Measurements from ENCODE around the gene SLC25A1.

The SLC25A1 gene

DNA sequence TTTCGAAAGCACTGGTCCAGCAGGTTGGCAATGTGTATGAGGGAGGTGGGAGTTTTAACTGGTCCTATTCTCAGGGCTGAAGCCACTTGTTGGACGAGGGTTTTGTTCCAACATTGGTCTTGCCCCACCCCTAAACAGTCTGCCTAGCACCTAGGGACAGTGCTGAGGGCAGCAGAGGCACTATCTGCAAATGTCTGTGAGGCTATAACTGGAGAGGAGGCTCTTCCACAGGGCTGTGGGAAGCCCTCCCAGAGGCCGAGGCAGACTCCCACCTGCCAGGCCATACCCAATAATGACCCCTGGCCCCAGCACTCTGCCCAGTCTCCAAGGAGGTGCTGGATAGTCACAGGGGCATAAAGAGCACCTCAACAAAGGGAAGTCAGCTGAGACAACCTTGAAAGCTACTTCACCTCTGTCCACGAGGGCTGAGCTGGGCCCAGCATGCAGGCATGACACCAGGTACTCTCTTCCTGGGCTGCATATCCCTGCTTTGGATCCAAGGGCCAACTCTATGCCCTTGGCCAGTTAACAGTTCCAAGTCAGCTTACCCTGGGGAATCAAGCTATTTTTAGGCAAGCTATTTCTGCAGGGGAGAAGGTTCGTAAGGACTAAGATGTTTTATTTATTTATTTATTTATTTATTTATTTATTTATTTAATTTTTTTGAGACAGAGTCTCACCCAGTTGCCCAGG, 40.2 kb upstream of the SLC25A1 start:
- ATAC-seq: no peak
- no peak for TF ChIP-seq BACH2 (CRISPR knock-in tag; IDR thresholded peaks at IDR 0.05; ENCODE audit: borderline replicate concordance)
- no peak for TF ChIP-seq PPARA (CRISPR knock-in tag; IDR thresholded peaks at IDR 0.05; ENCODE audit: borderline replicate concordance)
- no peak for TF ChIP-seq ZFP3 (CRISPR knock-in tag; IDR thresholded peaks at IDR 0.05)
- TF ChIP-seq ESRRG (CRISPR knock-in tag; IDR thresholded peaks at IDR 0.05): no peak
- TF ChIP-seq ZNF565 (CRISPR knock-in tag; conservative IDR thresholded peaks at IDR 0.05; ENCODE audit: low read depth): no peak
- TF ChIP-seq, protein P1, sequence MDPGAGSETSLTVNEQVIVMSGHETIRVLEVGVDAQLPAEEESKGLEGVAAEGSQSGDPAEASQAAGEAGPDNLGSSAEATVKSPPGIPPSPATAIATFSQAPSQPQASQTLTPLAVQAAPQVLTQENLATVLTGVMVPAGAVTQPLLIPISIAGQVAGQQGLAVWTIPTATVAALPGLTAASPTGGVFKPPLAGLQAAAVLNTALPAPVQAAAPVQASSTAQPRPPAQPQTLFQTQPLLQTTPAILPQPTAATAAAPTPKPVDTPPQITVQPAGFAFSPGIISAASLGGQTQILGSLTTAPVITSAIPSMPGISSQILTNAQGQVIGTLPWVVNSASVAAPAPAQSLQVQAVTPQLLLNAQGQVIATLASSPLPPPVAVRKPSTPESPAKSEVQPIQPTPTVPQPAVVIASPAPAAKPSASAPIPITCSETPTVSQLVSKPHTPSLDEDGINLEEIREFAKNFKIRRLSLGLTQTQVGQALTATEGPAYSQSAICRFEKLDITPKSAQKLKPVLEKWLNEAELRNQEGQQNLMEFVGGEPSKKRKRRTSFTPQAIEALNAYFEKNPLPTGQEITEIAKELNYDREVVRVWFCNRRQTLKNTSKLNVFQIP (CRISPR knock-in tag; IDR thresholded peaks at IDR 0.05; ENCODE audit: borderline replicate concordance, low read depth): no peak
- TF ChIP-seq, protein P2, sequence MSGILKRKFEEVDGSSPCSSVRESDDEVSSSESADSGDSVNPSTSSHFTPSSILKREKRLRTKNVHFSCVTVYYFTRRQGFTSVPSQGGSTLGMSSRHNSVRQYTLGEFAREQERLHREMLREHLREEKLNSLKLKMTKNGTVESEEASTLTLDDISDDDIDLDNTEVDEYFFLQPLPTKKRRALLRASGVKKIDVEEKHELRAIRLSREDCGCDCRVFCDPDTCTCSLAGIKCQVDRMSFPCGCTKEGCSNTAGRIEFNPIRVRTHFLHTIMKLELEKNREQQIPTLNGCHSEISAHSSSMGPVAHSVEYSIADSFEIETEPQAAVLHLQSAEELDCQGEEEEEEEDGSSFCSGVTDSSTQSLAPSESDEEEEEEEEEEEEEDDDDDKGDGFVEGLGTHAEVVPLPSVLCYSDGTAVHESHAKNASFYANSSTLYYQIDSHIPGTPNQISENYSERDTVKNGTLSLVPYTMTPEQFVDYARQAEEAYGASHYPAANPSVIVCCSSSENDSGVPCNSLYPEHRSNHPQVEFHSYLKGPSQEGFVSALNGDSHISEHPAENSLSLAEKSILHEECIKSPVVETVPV (CRISPR knock-in tag; IDR thresholded peaks at IDR 0.05): no peak
- TF ChIP-seq, protein P3, sequence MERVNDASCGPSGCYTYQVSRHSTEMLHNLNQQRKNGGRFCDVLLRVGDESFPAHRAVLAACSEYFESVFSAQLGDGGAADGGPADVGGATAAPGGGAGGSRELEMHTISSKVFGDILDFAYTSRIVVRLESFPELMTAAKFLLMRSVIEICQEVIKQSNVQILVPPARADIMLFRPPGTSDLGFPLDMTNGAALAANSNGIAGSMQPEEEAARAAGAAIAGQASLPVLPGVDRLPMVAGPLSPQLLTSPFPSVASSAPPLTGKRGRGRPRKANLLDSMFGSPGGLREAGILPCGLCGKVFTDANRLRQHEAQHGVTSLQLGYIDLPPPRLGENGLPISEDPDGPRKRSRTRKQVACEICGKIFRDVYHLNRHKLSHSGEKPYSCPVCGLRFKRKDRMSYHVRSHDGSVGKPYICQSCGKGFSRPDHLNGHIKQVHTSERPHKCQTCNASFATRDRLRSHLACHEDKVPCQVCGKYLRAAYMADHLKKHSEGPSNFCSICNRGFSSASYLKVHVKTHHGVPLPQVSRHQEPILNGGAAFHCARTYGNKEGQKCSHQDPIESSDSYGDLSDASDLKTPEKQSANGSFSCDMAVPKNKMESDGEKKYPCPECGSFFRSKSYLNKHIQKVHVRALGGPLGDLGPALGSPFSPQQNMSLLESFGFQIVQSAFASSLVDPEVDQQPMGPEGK (CRISPR knock-in tag; IDR thresholded peaks at IDR 0.05; ENCODE audit: borderline replicate concordance): no peak
- no peak for TF ChIP-seq TCF4 (CRISPR knock-in tag; IDR thresholded peaks at IDR 0.05; ENCODE audit: borderline replicate concordance)
- no peak for TF ChIP-seq TOX (CRISPR knock-in tag; IDR thresholded peaks at IDR 0.05; ENCODE audit: borderline replicate concordance)
- TF ChIP-seq, protein P4, sequence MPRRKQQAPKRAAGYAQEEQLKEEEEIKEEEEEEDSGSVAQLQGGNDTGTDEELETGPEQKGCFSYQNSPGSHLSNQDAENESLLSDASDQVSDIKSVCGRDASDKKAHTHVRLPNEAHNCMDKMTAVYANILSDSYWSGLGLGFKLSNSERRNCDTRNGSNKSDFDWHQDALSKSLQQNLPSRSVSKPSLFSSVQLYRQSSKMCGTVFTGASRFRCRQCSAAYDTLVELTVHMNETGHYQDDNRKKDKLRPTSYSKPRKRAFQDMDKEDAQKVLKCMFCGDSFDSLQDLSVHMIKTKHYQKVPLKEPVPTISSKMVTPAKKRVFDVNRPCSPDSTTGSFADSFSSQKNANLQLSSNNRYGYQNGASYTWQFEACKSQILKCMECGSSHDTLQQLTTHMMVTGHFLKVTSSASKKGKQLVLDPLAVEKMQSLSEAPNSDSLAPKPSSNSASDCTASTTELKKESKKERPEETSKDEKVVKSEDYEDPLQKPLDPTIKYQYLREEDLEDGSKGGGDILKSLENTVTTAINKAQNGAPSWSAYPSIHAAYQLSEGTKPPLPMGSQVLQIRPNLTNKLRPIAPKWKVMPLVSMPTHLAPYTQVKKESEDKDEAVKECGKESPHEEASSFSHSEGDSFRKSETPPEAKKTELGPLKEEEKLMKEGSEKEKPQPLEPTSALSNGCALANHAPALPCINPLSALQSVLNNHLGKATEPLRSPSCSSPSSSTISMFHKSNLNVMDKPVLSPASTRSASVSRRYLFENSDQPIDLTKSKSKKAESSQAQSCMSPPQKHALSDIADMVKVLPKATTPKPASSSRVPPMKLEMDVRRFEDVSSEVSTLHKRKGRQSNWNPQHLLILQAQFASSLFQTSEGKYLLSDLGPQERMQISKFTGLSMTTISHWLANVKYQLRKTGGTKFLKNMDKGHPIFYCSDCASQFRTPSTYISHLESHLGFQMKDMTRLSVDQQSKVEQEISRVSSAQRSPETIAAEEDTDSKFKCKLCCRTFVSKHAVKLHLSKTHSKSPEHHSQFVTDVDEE (CRISPR knock-in tag; IDR thresholded peaks at IDR 0.05): no peak
- TF ChIP-seq, protein P5, sequence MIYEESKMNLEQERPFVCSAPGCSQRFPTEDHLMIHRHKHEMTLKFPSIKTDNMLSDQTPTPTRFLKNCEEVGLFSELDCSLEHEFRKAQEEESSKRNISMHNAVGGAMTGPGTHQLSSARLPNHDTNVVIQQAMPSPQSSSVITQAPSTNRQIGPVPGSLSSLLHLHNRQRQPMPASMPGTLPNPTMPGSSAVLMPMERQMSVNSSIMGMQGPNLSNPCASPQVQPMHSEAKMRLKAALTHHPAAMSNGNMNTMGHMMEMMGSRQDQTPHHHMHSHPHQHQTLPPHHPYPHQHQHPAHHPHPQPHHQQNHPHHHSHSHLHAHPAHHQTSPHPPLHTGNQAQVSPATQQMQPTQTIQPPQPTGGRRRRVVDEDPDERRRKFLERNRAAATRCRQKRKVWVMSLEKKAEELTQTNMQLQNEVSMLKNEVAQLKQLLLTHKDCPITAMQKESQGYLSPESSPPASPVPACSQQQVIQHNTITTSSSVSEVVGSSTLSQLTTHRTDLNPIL (CRISPR knock-in tag; IDR thresholded peaks at IDR 0.05; ENCODE audit: low read depth): no peak
- TF ChIP-seq ZNF70 (CRISPR knock-in tag; IDR thresholded peaks at IDR 0.05): no peak
- no peak for TF ChIP-seq GLIS3 (CRISPR knock-in tag; IDR thresholded peaks at IDR 0.05)
- no peak for TF ChIP-seq ARNTL (CRISPR knock-in tag; IDR thresholded peaks at IDR 0.05; ENCODE audit: borderline replicate concordance, low read depth)
- TF ChIP-seq ZFP30 (CRISPR knock-in tag; IDR thresholded peaks at IDR 0.05): no peak

DNA sequence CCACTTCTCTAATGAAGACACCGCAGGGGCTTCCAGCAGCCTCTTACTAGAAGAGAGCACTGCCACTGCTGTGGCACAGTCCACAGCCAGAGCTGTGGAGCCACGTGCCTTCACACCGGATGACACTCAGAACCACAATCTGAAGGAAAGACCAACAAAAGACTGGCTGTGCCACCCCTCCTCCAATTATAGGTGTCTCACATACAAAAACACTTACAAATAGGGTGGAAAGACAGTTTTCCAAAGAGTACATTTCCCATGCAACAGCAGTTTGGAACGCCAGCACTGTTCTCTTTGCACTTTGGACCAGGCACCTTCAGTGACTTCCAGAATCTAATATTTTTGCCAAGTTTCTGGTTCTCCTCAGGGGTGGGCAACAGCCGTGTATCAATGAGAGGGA, 38.0 kb upstream of the SLC25A1 start:
- no peak for TF ChIP-seq TOX (CRISPR knock-in tag; IDR thresholded peaks at IDR 0.05; ENCODE audit: borderline replicate concordance)
- TF ChIP-seq ISL1 (CRISPR knock-in tag; IDR thresholded peaks at IDR 0.05): no peak
- TF ChIP-seq ZFP3 (CRISPR knock-in tag; IDR thresholded peaks at IDR 0.05): no peak
- no peak for TF ChIP-seq ZFP30 (CRISPR knock-in tag; IDR thresholded peaks at IDR 0.05)
- no peak for TF ChIP-seq GLIS3 (CRISPR knock-in tag; IDR thresholded peaks at IDR 0.05)
- no peak for TF ChIP-seq TCF4 (CRISPR knock-in tag; IDR thresholded peaks at IDR 0.05; ENCODE audit: borderline replicate concordance)
- ATAC-seq: no peak

DNA sequence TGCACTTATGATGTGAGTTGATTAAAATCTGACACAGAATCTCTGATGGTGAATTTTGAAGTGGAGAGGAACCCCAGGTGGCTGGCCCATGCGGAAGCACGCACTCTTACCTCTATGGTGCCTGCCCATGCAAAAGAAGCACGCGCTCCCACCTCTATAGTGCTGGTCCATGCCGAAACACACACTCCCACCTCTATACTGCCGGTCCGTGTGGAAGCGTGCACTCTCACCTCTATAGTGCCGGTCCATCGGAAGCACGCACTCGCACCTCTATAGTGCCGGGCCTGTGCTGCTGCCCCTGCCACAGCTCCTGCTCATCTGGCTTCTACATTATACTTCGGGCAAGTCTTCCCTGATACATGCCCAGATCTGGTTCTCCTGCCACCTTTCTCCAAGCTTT, 36.8 kb upstream of the SLC25A1 start:
- no peak for ATAC-seq
- no peak for TF ChIP-seq CSDC2 (CRISPR knock-in tag; IDR thresholded peaks at IDR 0.05)
- no peak for TF ChIP-seq PPARA (CRISPR knock-in tag; IDR thresholded peaks at IDR 0.05; ENCODE audit: borderline replicate concordance)
- TF ChIP-seq, protein P2 (CRISPR knock-in tag; IDR thresholded peaks at IDR 0.05): no peak
- TF ChIP-seq BACH2 (CRISPR knock-in tag; IDR thresholded peaks at IDR 0.05; ENCODE audit: borderline replicate concordance): no peak
- TF ChIP-seq RARB (CRISPR knock-in tag; IDR thresholded peaks at IDR 0.05): no peak
- TF ChIP-seq ZC3H10 (CRISPR knock-in tag; IDR thresholded peaks at IDR 0.05): no peak
- TF ChIP-seq ZNF70 (CRISPR knock-in tag; IDR thresholded peaks at IDR 0.05): no peak
- no peak for TF ChIP-seq SNAI2 (CRISPR knock-in tag; IDR thresholded peaks at IDR 0.05)
- TF ChIP-seq, protein P3 (CRISPR knock-in tag; IDR thresholded peaks at IDR 0.05; ENCODE audit: borderline replicate concordance): no peak
- TF ChIP-seq ISL1 (CRISPR knock-in tag; IDR thresholded peaks at IDR 0.05): no peak
- TF ChIP-seq GLIS3 (CRISPR knock-in tag; IDR thresholded peaks at IDR 0.05): no peak
- TF ChIP-seq ARNTL (CRISPR knock-in tag; IDR thresholded peaks at IDR 0.05; ENCODE audit: borderline replicate concordance, low read depth): no peak
